ENCODE measurements around the gene COPS4. TPM values are rescaled to one million over a fixed set of nuclear protein-coding genes. Genes with fewer than 3 reads are reported as not detected.
"Not testable (repeated sequence)": the region's sequence is repeated elsewhere in the genome, so short reads cannot be mapped to it uniquely, and the experiment has no call there.

Gene COPS4
- polyA plus RNA-seq, 1 donor from 2014 or later, result 40.7 TPM

- Mint-ChIP-seq H3K27me3 (no peaks in the 10 kb centered on the region), H3K9me3 (no peaks in the 10 kb centered on the region), H3K36me3 (peaks cover 2% of the 10 kb centered on the region), H3K4me3 (peak overlapping the region; percentile 83 to 97 (median 94)), H3K27ac (peak overlapping the region; percentile 68 to 90 (median 73)), H3K4me1 (peaks cover 24 to 36% (median 26%) of the 10 kb centered on the region in 3 donors)
These were observed 22.1 kb upstream of the COPS4 start for GRCh38 chr4:83012687-83013419.

- H3K27me3 Mint-ChIP-seq, result no peaks in the 10 kb centered on the region
- H3K36me3 Mint-ChIP-seq, result peaks cover 2% of the 10 kb centered on the region
- peak overlapping the region; percentile 68 to 90 (median 73) for H3K27ac Mint-ChIP-seq
- H3K4me3 Mint-ChIP-seq, result peak overlapping the region; percentile 83 to 97 (median 94)
- no peaks in the 10 kb centered on the region for H3K9me3 Mint-ChIP-seq
- peaks cover 21 to 33% (median 23%) of the 10 kb centered on the region in 3 donors for H3K4me1 Mint-ChIP-seq
These were observed 21.5 kb upstream of the COPS4 start for GRCh38 chr4:83013420-83013867.

GRCh38 chr4:83013902-83014301, 21.1 kb upstream of the COPS4 start:
- Mint-ChIP-seq H3K4me3 (peak overlapping the region; percentile 83 to 97 (median 94)), H3K4me1 (peaks cover 21 to 33% (median 23%) of the 10 kb centered on the region in 3 donors), H3K9me3 (no peaks in the 10 kb centered on the region), H3K27me3 (no peaks in the 10 kb centered on the region), H3K27ac (peak overlapping the region; percentile 65 to 73 (median 68)), H3K36me3 (peaks cover 2% of the 10 kb centered on the region)

- peaks cover 0 to under 1% (median 0%) of the 10 kb centered on the region in 3 donors for H3K4me1 Mint-ChIP-seq
- H3K27ac Mint-ChIP-seq, result no peak overlapping the region
- peaks cover 1% of the 10 kb centered on the region for H3K36me3 Mint-ChIP-seq
- no peaks in the 10 kb centered on the region for H3K27me3 Mint-ChIP-seq
- H3K4me3 Mint-ChIP-seq, result no peak overlapping the region
- peaks cover under 1 to 7% (median 2%) of the 10 kb centered on the region in 3 donors for H3K9me3 Mint-ChIP-seq
These were observed 15.0 kb upstream of the COPS4 start for GRCh38 chr4:83019794-83020494.

GRCh38 chr4:83022724-83023450, 12.1 kb upstream of the COPS4 start:
- no peaks in the 10 kb centered on the region for H3K27me3 Mint-ChIP-seq
- peaks cover 5 to 9% (median 5%) of the 10 kb centered on the region in 3 donors for H3K4me1 Mint-ChIP-seq

GRCh38 chr4:83023599-83023998, 11.4 kb upstream of the COPS4 start:
- not testable (repeated sequence) for H3K9me3 Mint-ChIP-seq, H3K36me3 Mint-ChIP-seq, H3K4me1 Mint-ChIP-seq, H3K4me3 Mint-ChIP-seq, H3K27me3 Mint-ChIP-seq, H3K27ac Mint-ChIP-seq

More at GRCh38 chr4:83022724-83023450, 12.1 kb upstream of the COPS4 start:
- H3K36me3 Mint-ChIP-seq, result no peaks in the 10 kb centered on the region
- H3K27ac Mint-ChIP-seq, result no peak overlapping the region
- H3K9me3 Mint-ChIP-seq, result peaks cover 2 to 8% (median 8%) of the 10 kb centered on the region in 3 donors
- no peak overlapping the region for H3K4me3 Mint-ChIP-seq

- Mint-ChIP-seq H3K4me1 (peaks cover 5 to 9% (median 5%) of the 10 kb centered on the region in 3 donors), H3K27me3 (no peaks in the 10 kb centered on the region), H3K36me3 (no peaks in the 10 kb centered on the region), H3K9me3 (peaks cover 2 to 8% (median 8%) of the 10 kb centered on the region in 3 donors), H3K4me3 (peak overlapping the region in 1 of 4 donors; percentile 30), H3K27ac (no peak overlapping the region)
These were observed 10.8 kb upstream of the COPS4 start for GRCh38 chr4:83024233-83024632.

- peaks cover 2 to 8% (median 8%) of the 10 kb centered on the region in 3 donors for H3K9me3 Mint-ChIP-seq
- H3K4me1 Mint-ChIP-seq, result peaks cover 5 to 9% (median 5%) of the 10 kb centered on the region in 3 donors
- H3K36me3 Mint-ChIP-seq, result no peaks in the 10 kb centered on the region
- H3K27ac Mint-ChIP-seq, result no peak overlapping the region
- no peaks in the 10 kb centered on the region for H3K27me3 Mint-ChIP-seq
- H3K4me3 Mint-ChIP-seq, result peak overlapping the region in 2 of 4 donors; percentile 46 to 84
These were observed 9.4 kb upstream of the COPS4 start for GRCh38 chr4:83025563-83025962.

- H3K4me1 Mint-ChIP-seq, result peaks cover 5 to 9% (median 5%) of the 10 kb centered on the region in 3 donors
- H3K36me3 Mint-ChIP-seq, result no peaks in the 10 kb centered on the region
These were observed 6.0 kb upstream of the COPS4 start for GRCh38 chr4:83028976-83029375.

GRCh38 chr4:83029688-83030087, 5.3 kb upstream of the COPS4 start:
- peak overlapping the region in 1 of 4 donors; percentile 19 for H3K4me3 Mint-ChIP-seq
- no peaks in the 10 kb centered on the region for H3K27me3 Mint-ChIP-seq
- H3K36me3 Mint-ChIP-seq, result no peaks in the 10 kb centered on the region
- H3K27ac Mint-ChIP-seq, result no peak overlapping the region
- peaks cover 5 to 9% (median 9%) of the 10 kb centered on the region in 3 donors for H3K4me1 Mint-ChIP-seq
- peaks cover 2 to 8% (median 4%) of the 10 kb centered on the region in 3 donors for H3K9me3 Mint-ChIP-seq

More at GRCh38 chr4:83028976-83029375, 6.0 kb upstream of the COPS4 start:
- H3K27me3 Mint-ChIP-seq, result no peaks in the 10 kb centered on the region
- H3K27ac Mint-ChIP-seq, result no peak overlapping the region
- H3K4me3 Mint-ChIP-seq, result peak overlapping the region in 1 of 4 donors; percentile 19
- peaks cover 2 to 8% (median 8%) of the 10 kb centered on the region in 3 donors for H3K9me3 Mint-ChIP-seq

- peaks cover 21 to 36% (median 35%) of the 10 kb centered on the region in 3 donors for H3K4me1 Mint-ChIP-seq
- peaks cover 3% of the 10 kb centered on the region for H3K36me3 Mint-ChIP-seq
- no peak overlapping the region for H3K27ac Mint-ChIP-seq
- H3K4me3 Mint-ChIP-seq, result peak overlapping the region in 1 of 4 donors; percentile 96
- no peaks in the 10 kb centered on the region for H3K9me3 Mint-ChIP-seq
- H3K27me3 Mint-ChIP-seq, result peaks cover 1% of the 10 kb centered on the region
These were observed 2.1 kb downstream of the COPS4 start for GRCh38 chr4:83036991-83037665.

- peaks cover 3% of the 10 kb centered on the region for H3K36me3 Mint-ChIP-seq
- H3K4me3 Mint-ChIP-seq, result peak overlapping the region in 1 of 4 donors; percentile 1
- no peak overlapping the region for H3K27ac Mint-ChIP-seq
- no peaks in the 10 kb centered on the region for H3K9me3 Mint-ChIP-seq
- peaks cover 19 to 35% (median 28%) of the 10 kb centered on the region in 3 donors for H3K4me1 Mint-ChIP-seq
- no peaks in the 10 kb centered on the region for H3K27me3 Mint-ChIP-seq
These were observed 5.3 kb downstream of the COPS4 start for GRCh38 chr4:83040269-83040668.

- not testable (repeated sequence) for H3K27me3 Mint-ChIP-seq, H3K36me3 Mint-ChIP-seq, H3K9me3 Mint-ChIP-seq, H3K27ac Mint-ChIP-seq
- Mint-ChIP-seq H3K4me3 (peak overlapping the region in 1 of 4 donors; percentile 29), H3K4me1 (peaks cover 6 to 24% (median 17%) of the 10 kb centered on the region in 3 donors)
These were observed 8.2 kb downstream of the COPS4 start for GRCh38 chr4:83043157-83043556.

GRCh38 chr4:83043801-83044407, 8.9 kb downstream of the COPS4 start:
- H3K4me1 Mint-ChIP-seq, result peaks cover 3 to 24% (median 17%) of the 10 kb centered on the region in 3 donors
- no peaks in the 10 kb centered on the region for H3K9me3 Mint-ChIP-seq
- no peak overlapping the region for H3K27ac Mint-ChIP-seq
- H3K4me3 Mint-ChIP-seq, result no peak overlapping the region
- no peaks in the 10 kb centered on the region for H3K27me3 Mint-ChIP-seq
- peaks cover 6% of the 10 kb centered on the region for H3K36me3 Mint-ChIP-seq

All from IgD-negative memory B cell (primary cell).